Peyer's patch (tissue), 4 donors: Measurements from ENCODE around the gene MESP1. TPM values are rescaled to one million over a fixed set of nuclear protein-coding genes. Genes with fewer than 3 reads are reported as not detected.

Source experiments
- DNase-seq, 3 donors: peaks; one replicate each; pipeline ENCODE4 v3.0.0-alpha.2; 2017 to 2019
- H3K27ac ChIP-seq, 4 donors: fragments of 200-600 bp; sonication (generic); one replicate each; pipeline ENCODE4 v1.5.1; 2016 to 2019
- H3K27me3 ChIP-seq, 2 donors: fragments of 200-600 bp; sonication (generic); one replicate each; pipeline ENCODE4 v1.5.1; 2019
- H3K36me3 ChIP-seq, 3 donors: fragments of 200-600 bp; sonication (generic); one replicate each; pipeline ENCODE4 v1.5.1; 2016 to 2019
- H3K4me1 ChIP-seq, 4 donors: fragments of 200-600 bp; sonication (generic); one replicate each; pipeline ENCODE4 v1.5.1; 2016 to 2019
- H3K4me3 ChIP-seq, 4 donors: fragments of 200-600 bp; sonication (generic); 1 replicate in 3 of 4; 2 replicates in 1 of 4; pipeline ENCODE4 v1.5.1; 2016 to 2019; ENCODE audit warnings: mild to moderate bottlenecking in 1 of 4
- H3K9me3 ChIP-seq, 4 donors: fragments of 200-600 bp; sonication (generic); one replicate each; pipeline ENCODE4 v1.5.1; 2016 to 2019; ENCODE audit warnings: mild to moderate bottlenecking in 1 of 4
- POLR2A ChIP-seq, 2 donors: fragments of 450-650 bp; IDR thresholded peaks; one replicate each; pipeline ENCODE4 v1.5.1; 2017; ENCODE audit warnings: antibody characterized with exemption in 2 of 2, mild to moderate bottlenecking in 2 of 2, moderate library complexity in 2 of 2
- total RNA-seq, 4 donors: library from RNA; depleted of rRNA; stranded (reverse); fragments of >200 nt; gene quantifications; one replicate each; pipeline ENCODE4 v1.1.0, GENCODE V29; 2016
- TF ChIP-seq, protein P1 (sequence below), 6 experiments: fragments of 450-650 bp in 4 of 6; fragments of 200-600 bp in 2 of 6; sonication (generic) in 1 of 6; IDR thresholded peaks; one replicate each; pipeline ENCODE4 v1.5.1; 2017 to 2019; ENCODE audit warnings: antibody characterized with exemption in 6 of 6, mild to moderate bottlenecking in 3 of 6, moderate library complexity in 1 of 6

MESP1 gene
- total RNA-seq, 4 donors from 2014 or later: 0.95 to 6.6 (median 1.6) TPM; not detected in 1

DNA sequence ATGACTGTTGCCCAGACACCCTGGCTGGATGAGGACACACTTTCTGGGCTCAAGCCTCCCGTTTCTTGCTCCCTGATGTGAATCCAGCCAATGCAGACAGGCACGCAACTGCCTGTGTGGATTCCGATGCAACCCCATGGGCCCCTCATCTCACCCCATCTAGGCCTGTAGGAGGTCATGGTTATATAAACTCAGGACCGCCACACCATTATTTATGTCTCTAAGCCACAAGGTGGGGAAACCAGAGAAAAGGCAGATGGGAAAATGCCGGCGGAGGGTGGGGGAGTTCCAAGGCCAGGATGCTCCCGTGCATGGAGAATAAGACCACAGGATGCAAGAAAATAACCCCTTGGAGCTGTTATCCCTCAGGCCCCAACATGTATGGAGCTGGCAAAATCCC lies 2.0 kb downstream of the MESP1 start:
- Histone ChIP-seq H3K27ac (no peak overlapping the region), H3K27me3 (no peaks in the 10 kb centered on the region), H3K4me1 (peaks cover 0 to 20% (median 8%) of the 10 kb centered on the region in 4 donors), H3K9me3 (no peaks in the 10 kb centered on the region), H3K36me3 (no peaks in the 10 kb centered on the region), H3K4me3 (no peak overlapping the region)
- DNase-seq: no peak
- TF ChIP-seq POLR2A (IDR thresholded peaks at IDR 0.05): no peak
- TF ChIP-seq, protein P1, sequence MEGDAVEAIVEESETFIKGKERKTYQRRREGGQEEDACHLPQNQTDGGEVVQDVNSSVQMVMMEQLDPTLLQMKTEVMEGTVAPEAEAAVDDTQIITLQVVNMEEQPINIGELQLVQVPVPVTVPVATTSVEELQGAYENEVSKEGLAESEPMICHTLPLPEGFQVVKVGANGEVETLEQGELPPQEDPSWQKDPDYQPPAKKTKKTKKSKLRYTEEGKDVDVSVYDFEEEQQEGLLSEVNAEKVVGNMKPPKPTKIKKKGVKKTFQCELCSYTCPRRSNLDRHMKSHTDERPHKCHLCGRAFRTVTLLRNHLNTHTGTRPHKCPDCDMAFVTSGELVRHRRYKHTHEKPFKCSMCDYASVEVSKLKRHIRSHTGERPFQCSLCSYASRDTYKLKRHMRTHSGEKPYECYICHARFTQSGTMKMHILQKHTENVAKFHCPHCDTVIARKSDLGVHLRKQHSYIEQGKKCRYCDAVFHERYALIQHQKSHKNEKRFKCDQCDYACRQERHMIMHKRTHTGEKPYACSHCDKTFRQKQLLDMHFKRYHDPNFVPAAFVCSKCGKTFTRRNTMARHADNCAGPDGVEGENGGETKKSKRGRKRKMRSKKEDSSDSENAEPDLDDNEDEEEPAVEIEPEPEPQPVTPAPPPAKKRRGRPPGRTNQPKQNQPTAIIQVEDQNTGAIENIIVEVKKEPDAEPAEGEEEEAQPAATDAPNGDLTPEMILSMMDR (IDR thresholded peaks at IDR 0.05): no peak

DNA sequence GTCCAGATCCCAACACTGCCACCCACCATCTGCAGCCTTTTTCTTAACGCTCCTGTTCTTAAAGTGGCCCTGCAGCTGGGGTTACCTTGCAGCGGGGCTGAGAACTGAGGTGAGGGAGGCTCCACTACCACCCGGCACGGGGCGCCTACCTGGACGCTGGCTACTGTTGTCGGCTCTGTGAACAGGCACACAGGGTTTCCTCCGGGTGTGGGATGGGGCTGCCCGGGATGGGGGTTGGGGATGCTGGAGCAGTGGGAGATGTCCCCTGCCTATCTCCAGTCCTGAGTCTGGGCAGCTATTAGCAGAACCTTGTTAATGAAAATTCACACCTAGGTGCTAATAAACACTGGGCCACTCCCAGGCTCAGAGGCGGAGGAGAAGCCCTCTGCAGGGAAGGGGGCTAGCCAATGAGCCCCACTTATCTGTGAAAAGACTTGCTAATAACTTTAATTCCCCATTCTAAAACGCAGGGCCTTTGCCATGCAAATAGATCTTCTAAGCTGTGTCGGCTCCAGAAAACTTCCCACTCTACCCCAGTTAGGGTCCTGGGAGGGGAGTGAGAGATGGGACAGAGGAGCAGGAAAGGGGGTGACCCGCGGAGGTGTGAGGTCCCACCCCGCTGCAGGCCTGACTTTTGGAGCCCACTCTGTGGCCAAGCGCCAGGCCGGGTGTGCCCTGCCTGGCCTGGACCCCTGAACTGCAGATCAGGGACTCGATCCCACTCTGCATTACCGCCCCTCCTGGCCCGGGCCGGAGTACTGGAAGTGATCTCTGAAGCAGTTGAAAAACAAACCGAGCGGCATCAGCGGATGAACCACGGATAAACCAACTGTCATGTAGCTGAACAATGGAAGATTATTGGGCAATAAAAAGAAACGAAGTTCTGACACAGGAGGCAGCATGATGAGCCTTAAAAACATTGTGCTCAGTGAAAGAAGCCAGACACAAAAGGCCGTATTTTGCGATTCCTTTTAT lies 3.1 kb downstream of the MESP1 start:
- DNase-seq: no peak
- no peak overlapping the region for H3K4me3 ChIP-seq
- H3K9me3 ChIP-seq: no peaks in the 10 kb centered on the region
- TF ChIP-seq POLR2A (IDR thresholded peaks at IDR 0.05): no peak
- TF ChIP-seq, protein P1 (IDR thresholded peaks at IDR 0.05): no peak
- H3K27me3 ChIP-seq: no peaks in the 10 kb centered on the region
- H3K27ac ChIP-seq: no peak overlapping the region
- peaks cover 0 to 20% (median 8%) of the 10 kb centered on the region in 4 donors for H3K4me1 ChIP-seq
- H3K36me3 ChIP-seq: no peaks in the 10 kb centered on the region

DNA sequence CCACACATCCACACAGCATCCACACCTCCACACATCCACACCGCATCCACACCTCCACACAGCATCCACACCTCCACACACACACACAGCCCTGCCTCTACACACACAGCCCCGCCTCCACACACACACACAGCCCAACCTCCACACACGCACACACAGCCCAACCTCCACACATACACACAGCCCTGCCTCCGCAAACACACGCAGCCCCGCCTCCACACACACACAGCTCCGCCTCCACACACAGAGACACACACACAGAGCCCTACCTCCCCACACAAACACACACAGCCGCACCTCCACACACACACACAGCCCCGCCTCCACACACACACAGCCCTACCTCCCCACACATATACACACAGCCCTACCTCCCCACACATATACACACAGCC lies 4.7 kb downstream of the MESP1 start:
- H3K4me1 ChIP-seq: peaks cover 0 to 18% (median 8%) of the 10 kb centered on the region in 4 donors
- no peak overlapping the region for H3K4me3 ChIP-seq
- no peak overlapping the region for H3K27ac ChIP-seq
- no peaks in the 10 kb centered on the region for H3K27me3 ChIP-seq
- no peak for DNase-seq
- TF ChIP-seq, protein P1 (IDR thresholded peaks at IDR 0.05): no peak
- TF ChIP-seq POLR2A (IDR thresholded peaks at IDR 0.05): no peak
- no peaks in the 10 kb centered on the region for H3K36me3 ChIP-seq
- H3K9me3 ChIP-seq: no peaks in the 10 kb centered on the region

DNA sequence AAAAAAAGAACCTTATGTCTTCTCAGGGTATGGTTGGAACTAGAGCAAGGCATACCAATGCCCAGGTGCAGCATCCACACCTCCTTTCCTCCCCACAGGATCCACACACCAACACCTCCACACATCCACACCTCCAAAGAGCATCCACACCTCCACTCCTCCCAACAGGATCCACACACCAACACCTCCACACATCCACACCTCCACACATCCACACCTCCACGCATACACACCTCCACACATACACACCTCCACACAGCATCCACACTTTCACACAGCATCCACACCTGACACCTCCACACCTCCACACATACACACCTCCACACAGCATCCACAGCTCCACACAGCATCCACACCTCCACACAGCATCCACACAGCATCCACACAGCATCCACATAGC lies 5.3 kb downstream of the MESP1 start:
- no peak overlapping the region for H3K4me3 ChIP-seq
- TF ChIP-seq, protein P1 (IDR thresholded peaks at IDR 0.05): no peak
- no peak for TF ChIP-seq POLR2A (IDR thresholded peaks at IDR 0.05)
- no peaks in the 10 kb centered on the region for H3K9me3 ChIP-seq
- DNase-seq: no peak
- H3K27ac ChIP-seq: no peak overlapping the region
- H3K36me3 ChIP-seq: no peaks in the 10 kb centered on the region
- H3K27me3 ChIP-seq: no peaks in the 10 kb centered on the region
- H3K4me1 ChIP-seq: peaks cover 0 to 14% (median 8%) of the 10 kb centered on the region in 4 donors

DNA sequence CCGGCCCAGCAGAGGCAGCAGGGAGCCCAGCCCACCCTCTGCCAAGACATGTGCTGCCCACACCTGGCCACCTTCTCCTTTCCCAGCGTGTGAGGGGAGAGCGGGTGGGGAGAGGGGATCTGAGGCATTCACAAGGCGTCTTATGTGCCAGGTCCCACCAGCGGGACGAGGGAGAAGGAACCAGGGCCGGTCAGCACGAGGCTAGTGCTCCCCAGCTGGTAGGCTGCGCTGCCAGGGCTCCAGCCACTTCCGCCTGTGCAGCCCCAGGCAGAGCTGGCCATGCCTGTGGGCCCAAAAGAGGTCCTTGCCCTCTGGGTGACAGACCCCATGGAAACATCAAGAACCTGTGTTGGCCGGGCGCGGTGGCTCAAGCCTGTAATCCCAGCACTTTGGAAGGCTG lies 5.9 kb downstream of the MESP1 start:
- Histone ChIP-seq H3K9me3 (no peaks in the 10 kb centered on the region), H3K36me3 (no peaks in the 10 kb centered on the region), H3K4me3 (no peak overlapping the region), H3K27ac (no peak overlapping the region), H3K4me1 (peaks cover 0 to 10% (median 4%) of the 10 kb centered on the region in 4 donors), H3K27me3 (no peaks in the 10 kb centered on the region)
- TF ChIP-seq, protein P1 (IDR thresholded peaks at IDR 0.05): no peak
- TF ChIP-seq POLR2A (IDR thresholded peaks at IDR 0.05): no peak
- DNase-seq: no peak
